Raji (cell line): ENCODE results near the gene HTR4.

Source experiments
- POLR2A ChIP-seq: IDR thresholded peaks from 2 replicates; pipeline ENCODE4 v1.6.1; 2011; ENCODE audit warnings: low read depth, low read length, control low read depth; ENCODE audit not compliant: insufficient read depth

Gene HTR4

GRCh38 chr5:148491015-148491792 lies 163.1 kb downstream of the HTR4 start:
- TF ChIP-seq POLR2A: no peak

GRCh38 chr5:148488757-148489156 lies 165.6 kb downstream of the HTR4 start:
- no peak for TF ChIP-seq POLR2A

GRCh38 chr5:148486456-148486855 lies 167.9 kb downstream of the HTR4 start:
- TF ChIP-seq POLR2A: no peak

DNA sequence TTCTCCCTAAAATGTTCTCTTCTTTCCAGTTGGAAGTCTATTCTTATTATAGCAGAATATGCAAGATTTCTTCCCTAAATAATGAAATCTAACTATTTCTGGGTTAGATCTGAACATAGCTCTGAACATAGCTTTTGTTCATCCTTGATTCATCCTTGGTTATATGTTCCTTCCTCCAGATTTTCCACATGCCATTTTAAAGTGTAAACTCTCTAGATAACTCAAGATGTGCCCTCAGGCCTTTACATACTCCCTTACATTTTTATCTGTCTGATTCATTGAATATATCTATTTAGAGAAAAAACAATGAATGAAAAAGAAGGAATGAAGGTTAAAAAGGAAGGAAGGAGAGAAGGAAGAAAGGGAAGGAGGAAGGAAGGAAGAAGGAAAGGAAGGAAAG lies 169.7 kb downstream of the HTR4 start:
- TF ChIP-seq POLR2A: no peak

- no peak for TF ChIP-seq POLR2A
Observed at GRCh38 chr5:148483750-148484149, 170.6 kb downstream of the HTR4 start.

GRCh38 chr5:148482697-148483462 lies 171.4 kb downstream of the HTR4 start:
- TF ChIP-seq POLR2A: no peak

GRCh38 chr5:148482196-148482595 lies 172.1 kb downstream of the HTR4 start:
- no peak for TF ChIP-seq POLR2A

DNA sequence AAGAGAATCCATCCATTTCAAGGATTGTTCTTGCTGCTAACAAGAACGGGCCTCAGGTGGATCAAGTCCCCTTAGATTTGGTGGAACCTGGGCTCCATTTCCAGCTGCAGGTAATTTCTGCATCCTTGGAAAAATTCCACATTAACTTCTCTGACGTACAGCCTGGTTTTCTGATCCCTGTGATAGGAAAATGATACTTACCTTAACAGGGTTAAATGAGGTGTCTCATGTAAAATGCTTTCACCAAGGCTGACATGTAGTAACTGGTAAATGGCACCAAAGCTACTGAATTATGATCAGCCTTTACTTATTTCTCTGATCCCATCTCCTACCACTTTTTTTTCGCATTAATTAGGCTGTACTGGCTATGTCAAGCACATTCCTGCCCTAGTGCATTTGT lies 176.9 kb downstream of the HTR4 start:
- no peak for TF ChIP-seq POLR2A

DNA sequence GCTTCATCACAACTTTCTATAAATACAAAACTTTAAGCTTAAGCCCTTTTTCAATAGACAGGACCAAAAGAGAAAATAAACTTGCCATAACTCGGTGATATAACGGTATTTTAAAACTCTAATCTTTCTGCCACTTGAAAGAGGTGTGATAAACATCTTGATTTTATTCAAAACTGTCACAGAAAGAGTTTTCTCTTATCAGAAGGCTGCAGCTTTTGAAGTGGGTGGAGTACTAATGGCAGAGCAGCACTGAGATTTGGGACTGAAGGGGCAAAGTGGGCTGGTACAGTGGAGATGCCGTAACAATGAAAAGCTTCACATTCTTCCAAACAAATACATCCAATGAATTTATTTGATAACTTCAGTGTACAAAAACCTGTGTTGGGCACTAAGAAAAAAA lies 178.0 kb downstream of the HTR4 start:
- no peak for TF ChIP-seq POLR2A

GRCh38 chr5:148474025-148474511 lies 180.3 kb downstream of the HTR4 start:
- no peak for TF ChIP-seq POLR2A

DNA sequence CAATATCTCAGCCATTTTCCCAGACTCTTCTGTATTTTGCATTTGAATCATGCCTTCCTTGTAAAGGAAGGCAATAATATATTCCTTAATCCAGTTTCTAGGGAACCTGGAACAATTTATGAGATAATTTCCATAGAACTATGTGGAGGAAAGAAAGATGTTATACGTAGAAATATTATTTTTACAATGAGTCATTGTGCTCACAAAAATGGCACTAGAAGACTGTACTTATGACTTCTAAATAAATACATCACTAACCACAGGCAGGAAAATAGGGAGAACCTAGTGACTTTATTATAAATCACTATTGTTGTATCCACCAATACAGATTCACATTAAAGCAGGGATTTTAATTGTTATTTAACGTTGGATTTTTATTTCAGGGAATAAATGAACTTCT lies 182.9 kb downstream of the HTR4 start:
- TF ChIP-seq POLR2A: no peak

DNA sequence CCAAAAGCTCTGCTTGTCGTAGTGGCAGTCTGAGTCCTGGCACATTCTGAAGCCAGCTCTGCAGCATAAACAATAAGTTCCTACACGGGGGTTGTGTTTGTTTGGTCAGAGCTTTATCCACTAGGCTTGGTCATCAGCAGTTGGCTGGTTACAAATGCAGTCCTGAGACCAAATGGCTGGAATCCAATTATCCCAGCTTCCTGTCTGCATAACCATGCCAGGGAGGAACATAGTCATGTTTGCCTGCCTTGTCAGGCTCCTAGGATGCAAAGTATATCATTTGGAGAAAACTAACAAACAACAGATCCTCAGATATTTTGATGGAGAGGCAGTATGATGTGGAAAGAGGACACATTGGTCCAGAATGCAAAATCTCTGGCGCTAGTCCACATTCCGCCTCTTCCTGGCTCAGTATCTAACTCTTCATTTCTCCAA lies 184.8 kb downstream of the HTR4 start:
- no peak for TF ChIP-seq POLR2A

DNA sequence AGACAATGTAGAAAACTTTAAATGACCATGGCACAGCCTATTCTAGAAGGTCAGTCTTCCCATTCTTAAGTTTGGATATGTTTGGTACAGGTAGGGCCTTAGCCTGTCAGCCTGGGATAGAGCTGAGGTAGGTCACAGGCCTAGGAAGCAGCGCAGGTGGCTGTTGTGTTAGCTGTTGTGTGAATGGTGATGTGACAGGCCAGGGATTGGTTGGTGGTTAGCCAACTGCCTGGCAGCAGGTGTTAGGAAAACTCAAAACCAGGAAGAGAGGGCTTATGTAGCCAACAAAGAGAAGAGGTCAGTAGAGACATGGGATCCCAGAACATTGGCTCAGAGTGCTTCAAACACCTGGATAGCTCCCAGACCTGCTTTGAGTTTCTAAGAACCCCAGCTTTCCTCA lies 186.4 kb downstream of the HTR4 start:
- TF ChIP-seq POLR2A: no peak

GRCh38 chr5:148466236-148466580 lies 188.1 kb downstream of the HTR4 start:
- TF ChIP-seq POLR2A: no peak

- no peak for TF ChIP-seq POLR2A
Observed at GRCh38 chr5:148465381-148466235, 188.7 kb downstream of the HTR4 start.

DNA sequence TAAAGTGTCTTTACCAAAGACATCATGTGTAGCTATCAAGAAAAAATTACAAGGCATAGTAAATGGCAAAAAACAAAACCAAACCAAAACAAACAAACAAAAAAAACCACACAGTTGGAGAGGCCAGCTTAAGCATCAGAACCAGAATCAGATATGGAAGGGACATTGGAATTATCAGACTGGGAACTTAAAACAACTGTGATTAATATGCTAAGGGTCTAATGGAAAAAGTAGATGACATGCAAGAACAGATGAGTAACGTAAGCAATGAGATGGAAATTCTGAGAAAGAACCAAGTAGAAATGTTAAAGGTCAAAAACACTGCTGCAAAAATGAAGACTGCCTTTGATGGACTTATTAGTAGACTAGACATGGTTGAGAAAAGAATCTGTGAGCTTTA lies 194.7 kb downstream of the HTR4 start:
- no peak for TF ChIP-seq POLR2A
